NCI-H748 treated with DMSO at 0.1 percent for 48 hours (cell line): Measurements from ENCODE around the gene HADH.
A peak's percentile ranks its signal among the peaks of the same experiment; 100 is the strongest.
"Not testable (repeated sequence)": the region's sequence is repeated elsewhere in the genome, so short reads cannot be mapped to it uniquely, and the experiment has no call there.

Experiments
- DNase-seq: peaks from one replicate; lab custom pipeline; 2025; lab: John Stamatoyannopoulos, UW

The HADH gene

DNA sequence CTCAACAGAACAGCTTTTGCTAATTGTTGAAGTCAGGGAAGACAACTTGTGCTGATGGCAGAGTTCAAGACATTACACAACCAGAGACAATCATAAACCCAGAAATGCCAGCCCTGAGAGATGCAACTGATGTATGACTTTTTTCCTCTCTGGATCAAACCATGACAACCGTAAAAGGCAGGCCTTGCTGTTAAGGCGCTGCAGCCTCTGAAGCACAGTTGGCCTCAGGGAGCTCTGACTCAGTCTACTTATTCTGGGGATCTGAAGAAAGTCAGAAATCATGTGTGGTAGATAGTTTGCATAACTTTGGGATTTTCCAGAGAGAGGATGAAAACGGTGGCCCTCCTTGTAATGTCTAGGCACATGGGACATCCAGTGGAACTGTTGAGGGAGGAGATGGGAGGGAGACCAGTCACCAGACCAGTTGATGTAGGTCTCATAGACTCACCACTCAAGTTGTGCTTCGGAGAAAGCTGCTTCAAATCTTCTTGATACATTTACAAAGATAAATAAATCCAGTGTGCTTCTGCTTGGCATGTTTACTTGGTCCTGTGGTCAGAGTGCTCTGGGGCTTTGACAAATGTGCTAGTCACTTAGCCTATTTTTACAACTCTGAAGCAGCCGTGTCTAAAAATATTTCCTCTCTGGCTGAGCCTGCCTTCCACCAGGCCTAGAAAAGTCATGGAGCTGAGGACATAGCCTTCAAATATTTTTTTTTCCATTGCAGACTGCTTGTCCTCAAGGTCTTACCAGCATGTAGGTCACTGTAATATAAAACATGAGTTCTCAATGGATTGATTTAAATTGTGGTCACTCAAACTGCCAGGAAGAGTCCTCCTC is 7.5 kb downstream of the HADH start:
- no peak for DNase-seq

DNA sequence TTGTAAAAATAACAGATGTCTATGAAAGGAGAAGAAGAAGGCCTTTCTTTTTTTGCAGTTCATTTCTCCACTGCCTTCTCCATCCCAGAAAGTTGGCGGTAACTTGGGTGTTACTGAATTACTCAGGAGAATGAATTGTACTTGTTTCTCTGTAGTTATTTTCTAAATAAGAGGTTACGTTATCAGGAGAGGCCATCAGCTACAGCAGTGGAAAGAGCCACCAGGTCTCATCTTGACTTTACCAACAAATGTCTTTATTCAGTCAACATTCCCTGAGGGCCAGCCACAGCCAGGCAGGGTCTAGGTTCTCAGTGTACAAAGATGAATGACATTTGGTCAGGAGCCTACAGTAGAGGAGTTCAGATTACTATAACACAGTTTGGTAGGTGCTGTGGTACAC is 8.1 kb downstream of the HADH start:
- DNase-seq: no peak

GRCh38 chr4:107999932-108000539 is 10.3 kb downstream of the HADH start:
- DNase-seq: no peak

- DNase-seq: no peak
Measured at GRCh38 chr4:108001540-108002135, 11.9 kb downstream of the HADH start.

DNA sequence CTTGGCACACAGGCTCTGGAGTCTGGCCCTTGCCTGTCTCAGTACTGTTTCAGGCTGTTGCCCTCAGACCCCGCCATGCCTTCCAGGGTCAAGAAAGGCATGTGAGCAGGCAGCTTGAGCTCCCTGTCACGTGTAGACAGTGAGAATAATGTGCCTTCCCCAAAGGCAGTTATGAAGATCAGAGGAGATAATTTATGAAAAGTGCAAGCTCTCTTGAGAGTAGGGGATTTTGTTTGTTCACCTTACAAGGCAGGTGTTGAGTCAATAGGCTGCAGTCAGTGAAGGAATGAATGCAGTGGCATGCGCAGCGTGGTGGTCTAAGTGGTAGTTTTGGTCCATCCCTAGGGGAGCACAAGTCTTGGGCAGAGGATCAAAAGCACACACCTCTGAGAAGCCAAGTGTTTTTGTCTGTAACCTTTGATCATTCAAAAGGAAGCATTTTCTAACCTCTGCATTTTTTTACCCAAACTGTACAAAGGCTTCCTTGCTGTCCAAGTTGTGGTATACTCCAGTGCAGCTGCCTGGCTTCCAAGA is 14.4 kb downstream of the HADH start:
- DNase-seq: no peak

DNA sequence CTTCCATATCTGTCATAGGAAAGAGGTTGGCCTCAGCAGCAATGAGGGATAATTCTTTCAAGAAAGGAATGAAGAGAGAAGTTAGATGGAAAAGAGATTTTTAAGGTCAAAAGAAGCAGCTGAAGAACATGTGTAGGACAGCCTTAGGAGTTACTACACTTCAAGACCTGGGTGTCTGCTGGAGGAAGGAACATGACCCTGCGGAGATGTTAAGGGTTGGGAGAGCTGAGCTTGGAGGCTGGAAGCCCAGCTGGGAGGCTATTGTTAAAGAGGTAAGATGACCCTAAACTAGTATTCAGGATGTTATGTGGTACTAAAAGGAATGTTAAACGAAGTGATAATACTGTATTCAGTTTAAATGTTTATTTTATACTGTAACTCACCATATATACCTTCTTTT is 15.0 kb downstream of the HADH start:
- DNase-seq: no peak

GRCh38 chr4:108005807-108006206 is 16.1 kb downstream of the HADH start:
- DNase-seq: no peak

GRCh38 chr4:108006361-108006760 is 16.7 kb downstream of the HADH start:
- DNase-seq: no peak

DNA sequence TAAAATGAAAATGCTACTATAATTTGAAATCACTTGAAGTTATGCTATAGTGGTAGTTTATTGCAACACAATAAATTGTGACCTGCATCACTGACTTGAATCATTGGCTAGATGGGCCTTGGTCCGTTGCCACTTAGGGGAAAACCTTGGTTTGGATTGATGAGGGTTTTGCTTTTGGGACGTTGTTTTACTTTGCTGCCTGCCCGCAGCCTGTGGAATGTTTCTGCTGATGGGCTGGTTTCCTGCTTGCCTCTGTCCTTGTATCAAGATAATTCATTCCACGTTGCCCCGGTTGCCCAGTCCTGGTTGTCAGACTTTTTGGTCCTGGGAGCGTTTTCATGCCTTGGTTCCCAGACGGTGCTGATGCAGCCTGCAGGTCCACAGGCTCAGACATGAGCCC is 18.3 kb downstream of the HADH start:
- no peak for DNase-seq

DNA sequence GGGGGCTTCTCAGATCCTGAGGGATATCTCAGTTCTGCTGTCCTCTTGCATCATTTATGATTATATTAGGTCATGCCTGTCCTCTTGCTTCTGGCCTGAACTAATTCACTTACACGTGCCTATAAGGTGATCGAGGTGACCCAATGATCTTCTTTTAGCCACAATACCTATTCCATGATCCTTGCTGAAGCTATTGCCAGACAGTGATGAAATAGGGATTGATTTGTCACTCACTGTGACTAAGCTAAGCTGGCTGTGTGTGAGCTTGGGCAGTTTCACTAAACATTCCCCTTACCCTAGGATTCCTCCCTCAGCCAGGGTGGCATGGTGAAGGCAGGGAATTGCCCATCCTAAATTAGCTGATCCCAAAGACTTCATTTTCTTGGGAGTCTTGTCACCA is 19.0 kb downstream of the HADH start:
- no peak for DNase-seq

DNA sequence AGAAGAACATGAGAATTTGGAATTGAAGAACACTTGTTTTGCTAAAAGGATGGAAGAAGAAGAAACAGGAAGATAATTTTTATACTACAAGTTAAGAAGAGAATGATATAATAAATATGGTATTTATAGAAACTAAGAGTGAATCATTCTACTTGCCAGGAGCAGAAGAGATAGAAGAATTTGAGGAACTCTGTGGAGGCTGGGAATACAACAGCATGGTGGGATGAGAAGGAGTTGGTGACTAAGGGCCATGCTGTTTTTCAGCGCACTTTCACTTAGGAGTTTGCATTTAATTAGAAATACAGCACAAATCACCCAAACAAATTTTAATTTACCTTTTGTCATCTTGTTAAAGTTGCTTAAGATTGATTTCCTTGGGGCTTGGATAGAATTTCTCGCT is 20.5 kb downstream of the HADH start:
- DNase-seq: no peak

GRCh38 chr4:108012382-108012781 is 22.7 kb downstream of the HADH start:
- not testable (repeated sequence) for DNase-seq

DNA sequence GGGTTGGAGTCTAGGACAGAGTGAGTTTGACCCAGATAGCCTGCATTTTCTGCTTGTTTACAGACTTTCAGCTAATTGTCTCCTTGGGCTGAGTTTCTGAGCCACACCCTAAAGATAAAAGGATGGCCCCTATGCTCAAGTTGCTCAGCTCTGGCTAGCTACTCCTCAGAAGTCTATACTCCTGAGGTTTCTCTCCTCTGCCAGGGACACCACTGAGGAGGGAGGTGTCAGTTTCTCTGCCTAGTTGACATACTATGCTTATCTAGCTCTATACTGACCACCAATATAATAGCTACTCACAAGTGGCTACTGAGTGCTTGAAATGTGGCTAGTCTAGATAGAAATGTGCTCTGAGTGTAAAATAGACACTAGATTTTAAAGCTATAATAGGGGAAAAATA is 23.6 kb downstream of the HADH start:
- no peak for DNase-seq

- no peak for DNase-seq
Measured at GRCh38 chr4:108013955-108014354, 24.3 kb downstream of the HADH start.

DNA sequence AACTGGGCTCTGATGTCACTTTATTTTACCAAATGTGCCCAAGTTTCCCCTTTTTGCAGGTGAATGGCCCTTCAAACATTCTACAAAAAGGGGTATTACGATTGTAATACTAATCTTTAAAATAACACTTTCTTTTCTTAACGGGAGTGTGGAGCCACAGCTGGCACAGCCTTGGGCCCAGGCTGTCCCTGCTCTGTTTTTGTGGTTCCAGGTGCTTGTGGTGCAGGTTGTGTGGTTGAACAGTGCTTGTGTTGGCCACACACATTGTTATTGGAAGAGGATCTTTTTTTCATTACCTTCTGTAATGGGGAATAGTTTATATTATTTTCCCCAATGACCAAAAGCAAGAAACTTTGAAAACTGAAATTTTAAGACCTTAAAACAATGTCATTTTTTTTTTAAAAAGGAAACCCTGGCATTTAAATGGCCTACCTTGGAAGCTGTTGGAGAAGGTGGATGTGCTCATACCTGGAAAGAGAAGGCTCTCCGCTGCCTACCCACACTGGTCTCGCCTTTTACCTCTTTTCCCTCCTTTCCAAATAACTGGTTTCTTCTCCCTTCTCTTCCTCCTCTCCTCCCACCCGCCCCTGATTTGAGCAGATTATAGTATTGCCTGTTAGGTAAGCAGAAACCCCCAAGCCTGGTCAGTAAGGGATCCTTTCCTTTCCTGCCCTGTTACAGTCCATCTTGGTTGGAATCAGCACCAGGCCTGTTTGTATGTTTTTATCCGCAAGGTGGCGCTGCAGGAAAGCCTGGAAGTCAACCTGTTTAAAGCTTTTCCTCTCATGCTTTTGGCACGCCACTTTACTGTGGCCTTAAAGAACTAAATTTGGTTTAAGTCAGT is 28.6 kb downstream of the HADH start:
- peak; percentile 22 for DNase-seq

- DNase-seq: no peak
Measured at GRCh38 chr4:108018884-108019187, 29.1 kb downstream of the HADH start.

DNA sequence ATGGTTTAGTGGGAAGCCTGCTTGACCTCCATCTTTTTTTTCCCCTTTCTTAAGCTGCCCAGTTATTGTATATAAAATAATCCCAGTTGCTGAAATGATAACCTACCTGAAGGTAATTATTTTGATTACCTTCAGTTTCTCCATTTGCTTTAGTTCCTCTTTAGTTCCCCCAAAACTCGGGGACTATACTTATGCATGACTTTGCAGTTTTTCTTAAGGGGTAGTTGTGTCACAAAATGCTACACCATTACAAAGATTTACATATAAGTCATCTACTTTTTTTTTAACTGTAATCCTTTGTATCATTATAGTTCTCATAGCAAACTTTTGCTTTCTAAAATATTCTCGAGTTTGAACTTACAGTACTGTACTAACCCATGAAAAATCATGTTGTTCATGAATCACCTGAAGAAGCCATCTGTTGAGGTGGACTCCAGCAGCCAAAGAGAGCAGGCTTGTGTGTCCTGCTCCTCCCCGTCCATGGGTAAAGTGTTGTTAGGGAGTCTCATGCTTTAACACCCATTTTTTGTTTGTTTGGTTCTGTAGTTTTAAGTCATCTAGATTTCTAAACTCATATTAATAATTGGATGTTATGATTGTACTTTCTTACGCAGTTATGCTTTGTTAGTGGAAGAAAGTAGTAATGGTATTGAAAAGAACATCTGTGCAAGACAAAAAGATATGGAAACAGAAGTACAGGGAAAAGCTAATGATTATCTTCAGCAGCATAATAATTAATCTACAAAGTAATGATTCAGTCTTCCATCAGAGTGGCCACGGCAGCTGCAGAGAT is 34.6 kb downstream of the HADH start:
- DNase-seq: no peak

- no peak for DNase-seq
Measured at GRCh38 chr4:108024878-108025165, 35.1 kb downstream of the HADH start.

DNA sequence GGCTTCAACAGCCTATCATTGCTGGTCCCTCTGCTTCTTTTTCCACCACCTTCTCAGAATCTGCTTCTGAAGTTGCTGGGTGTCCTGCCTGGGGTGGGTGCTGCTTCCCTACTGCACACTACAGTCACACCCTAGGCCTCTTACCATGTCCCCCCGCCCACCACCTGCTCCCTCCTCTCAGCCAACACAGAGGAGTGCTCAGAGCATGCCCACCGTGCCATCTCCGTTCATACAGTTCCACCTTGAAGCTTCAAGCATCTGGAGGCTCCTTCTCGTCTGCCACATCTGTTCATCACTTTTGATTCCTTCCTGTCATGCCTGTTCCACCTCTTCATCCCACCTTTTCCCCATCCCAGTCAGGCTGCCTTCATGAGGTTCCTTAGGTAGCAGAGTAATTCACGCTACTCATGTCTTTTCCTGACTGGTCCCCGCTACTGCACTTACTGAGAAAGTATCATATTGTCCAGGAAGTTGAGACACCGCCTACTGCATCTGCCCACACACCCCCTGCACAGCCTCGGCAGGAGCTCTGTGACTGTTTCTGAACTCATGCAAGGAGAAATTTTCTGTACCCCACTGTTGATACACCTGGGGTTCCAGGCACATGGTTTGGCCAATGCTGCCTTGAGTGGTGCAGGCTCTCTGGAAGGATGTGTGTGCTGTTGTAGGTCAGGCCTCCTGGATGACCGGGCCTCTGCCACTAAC is 39.5 kb downstream of the HADH start:
- no peak for DNase-seq

DNA sequence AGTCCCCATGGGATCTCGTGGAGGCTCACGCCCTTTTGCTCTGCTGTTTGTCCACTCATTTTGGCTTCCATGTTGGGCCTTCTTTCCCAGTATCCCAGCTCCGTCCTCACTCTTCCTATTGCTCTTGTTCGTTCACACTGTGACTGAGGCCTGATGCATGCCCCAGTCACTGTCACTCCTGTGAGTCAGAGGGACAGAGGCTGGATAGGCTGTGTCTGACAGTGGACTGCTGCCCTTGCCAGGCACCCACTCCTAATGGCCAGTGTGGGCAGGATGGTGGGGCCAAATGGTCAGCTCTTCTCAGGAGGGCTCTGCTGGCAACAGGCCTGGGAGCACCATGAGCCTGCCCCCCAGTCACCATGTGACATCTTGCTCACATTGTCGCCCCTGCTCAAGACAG is 40.0 kb downstream of the HADH start:
- DNase-seq: no peak

DNA sequence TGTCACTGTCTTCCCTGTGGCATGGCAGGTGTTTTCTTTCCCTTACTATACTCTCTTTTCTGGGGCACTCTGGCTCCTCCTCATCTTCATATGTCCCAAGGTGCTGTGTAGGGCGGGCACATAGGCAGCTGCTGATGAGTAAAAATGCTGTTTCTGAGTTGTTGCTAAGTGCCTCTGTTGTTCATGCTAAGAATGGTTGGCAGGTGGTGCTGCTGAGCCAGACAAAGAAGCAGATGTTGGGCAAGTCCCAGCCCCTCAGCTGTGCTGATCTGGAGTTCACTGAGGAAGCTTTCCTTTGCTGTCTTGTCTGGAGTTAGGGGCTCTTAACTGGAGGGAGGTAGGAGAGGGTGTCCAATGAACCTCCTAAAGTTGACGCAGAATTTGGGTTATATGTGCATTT is 40.6 kb downstream of the HADH start:
- peak; percentile 24 for DNase-seq
